Cerebellar cortex (tissue), 1 donor: ENCODE measurements around the gene TIGD1.
"Not testable (repeated sequence)": the region's sequence is repeated elsewhere in the genome, so short reads cannot be mapped to it uniquely, and the experiment has no call there.

Experiments used
- DNase-seq: peaks from one replicate; pipeline ENCODE4 v3.0.0-alpha.2; 2015; ENCODE audit warnings: low spot score

The TIGD1 gene

DNA sequence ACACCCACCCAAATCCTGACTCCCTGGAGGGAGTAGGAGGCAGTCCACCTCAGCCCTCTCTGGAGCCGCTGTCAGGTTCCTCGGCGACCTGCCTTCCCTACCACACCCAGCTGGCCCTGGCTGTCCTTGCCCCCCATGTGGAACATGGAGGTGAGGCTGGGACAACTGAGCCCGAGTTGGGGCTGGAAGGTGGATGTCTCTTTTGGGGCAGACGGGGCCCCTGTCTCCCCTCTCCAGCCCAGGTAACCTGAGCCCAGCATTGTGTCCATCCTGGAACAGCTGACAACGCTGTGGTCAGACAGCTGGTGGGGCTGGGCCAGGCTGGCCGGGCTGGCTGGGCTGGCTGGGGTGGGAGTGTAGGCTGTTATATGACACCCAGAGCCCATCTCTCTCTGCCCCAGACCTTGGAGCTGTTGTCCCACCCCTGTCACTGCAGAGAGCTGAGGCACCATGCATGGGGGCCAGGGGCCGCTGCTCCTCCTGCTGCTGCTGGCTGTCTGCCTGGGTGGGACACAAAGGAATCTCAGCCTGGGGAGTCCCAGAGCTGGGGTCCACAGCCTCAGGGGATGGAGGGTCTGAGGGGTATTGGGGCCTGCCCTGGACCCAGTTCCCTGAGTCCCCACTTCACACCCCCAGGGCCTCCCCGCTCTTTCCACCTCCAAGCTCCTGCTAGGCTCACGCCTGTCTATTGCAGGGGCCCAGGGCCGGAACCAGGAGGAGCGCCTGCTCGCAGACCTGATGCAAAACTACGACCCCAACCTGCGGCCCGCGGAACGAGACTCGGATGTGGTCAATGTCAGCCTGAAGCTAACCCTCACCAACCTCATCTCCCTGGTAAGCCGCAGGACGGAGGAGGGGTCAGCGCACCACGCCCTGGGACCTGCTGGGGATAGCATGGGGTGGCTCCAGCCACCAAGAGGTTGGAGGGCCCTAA, 10.8 kb downstream of the TIGD1 start, which contains the start of gene CHRNG:
Gene CHRNG, plus strand, starts transcription at position 395 of the 934 bp plus-strand sequence. Its CDS starts 56 bp downstream, at position 451.
- DNase-seq, result no peak

DNA sequence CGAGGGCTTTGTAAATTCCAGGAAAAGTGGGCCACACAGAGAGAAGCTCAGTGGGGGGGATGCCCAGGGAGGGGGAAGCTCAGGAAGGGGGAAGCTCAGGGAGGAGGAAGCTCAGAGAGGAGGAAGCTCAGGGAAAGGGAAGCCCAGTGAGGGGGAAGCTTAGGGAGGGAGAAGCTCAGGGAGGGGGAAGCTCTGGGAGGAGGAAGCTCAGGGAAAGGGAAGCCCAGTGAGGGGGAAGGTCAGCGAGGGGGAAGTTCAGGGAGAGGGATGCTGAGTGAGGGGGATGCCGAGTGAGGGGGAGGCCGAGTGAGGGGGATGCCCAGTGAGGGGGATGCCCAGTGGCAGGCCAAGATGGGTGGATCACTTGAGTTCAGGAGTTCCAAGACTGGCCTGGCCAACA, 11.7 kb downstream of the TIGD1 start:
- DNase-seq, result no peak

DNA sequence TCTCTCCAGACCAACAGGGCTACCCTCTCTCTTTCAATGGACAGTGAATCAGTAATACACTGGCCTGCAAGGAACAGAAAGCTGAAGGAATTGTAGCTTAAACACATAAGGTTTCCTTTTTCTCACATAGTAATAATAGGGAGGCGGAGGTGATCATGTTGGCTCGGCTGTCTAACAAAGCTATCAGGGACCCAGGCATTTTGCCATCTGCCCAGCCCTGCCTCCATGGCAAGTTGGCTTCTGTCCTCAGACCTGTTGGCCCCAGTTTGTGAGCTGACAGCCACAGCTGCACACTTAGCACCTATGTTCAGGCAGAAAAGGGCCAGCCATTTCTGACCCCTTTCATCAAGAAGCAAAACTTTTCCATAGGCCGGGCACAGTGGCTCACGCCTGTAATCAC, 12.9 kb downstream of the TIGD1 start:
- DNase-seq, result no peak

DNA sequence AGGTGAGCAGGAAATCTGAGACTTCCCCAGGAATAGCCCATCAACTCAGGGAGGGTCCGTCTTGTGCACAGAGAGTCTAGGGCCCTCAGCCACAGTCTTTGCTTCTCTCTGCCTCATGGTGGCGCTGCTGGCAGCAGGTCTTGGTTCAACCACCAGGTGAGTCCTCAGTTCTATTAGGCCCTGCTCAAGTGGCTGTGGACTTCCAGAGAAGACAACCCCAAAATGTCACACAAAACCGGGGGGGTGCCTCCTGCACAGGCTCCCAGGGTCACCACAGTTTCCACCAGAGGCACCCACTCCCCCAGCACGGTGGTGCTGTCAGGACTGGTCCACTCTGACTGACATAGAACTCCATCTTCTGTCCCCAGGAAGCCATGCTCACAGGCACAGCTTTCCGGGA, 13.3 kb downstream of the TIGD1 start:
- DNase-seq, result peak; percentile 40

DNA sequence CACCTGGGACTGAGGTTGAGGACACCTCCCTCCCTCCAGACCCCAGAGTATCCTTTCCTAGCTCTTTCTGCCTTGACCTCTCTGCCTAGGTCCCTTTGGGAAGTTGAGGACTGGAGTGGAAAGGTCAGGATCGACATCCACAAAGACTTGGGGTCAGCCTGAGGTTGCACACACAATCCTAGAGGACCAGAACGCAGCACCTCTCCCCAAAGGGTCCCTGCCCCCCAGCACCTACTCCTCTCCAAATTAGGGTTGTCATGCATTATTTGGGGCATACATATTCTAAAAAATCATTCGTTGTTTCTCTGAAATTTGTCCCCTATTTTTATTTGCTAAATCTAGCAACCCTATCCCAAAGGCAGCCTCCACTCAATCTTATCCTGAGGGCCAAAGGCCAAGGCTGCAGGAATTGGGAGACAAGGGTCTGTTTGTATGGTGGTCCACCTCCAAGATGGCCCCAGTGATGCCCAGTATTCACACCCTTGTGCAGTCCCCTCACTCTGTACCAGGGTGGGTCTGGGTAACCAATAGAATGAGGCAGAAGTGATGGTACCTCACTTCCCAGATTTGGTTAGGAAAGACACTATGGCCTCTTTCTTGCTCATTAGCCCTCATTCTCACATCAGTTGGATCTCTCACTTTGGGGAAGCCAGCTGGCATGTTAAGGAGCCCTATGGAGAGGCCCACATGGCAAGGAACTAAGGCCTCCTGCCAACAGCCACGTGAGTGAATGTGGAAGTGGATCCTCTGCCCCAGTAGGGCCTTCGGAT, 14.4 kb downstream of the TIGD1 start:
- DNase-seq, result no peak

DNA sequence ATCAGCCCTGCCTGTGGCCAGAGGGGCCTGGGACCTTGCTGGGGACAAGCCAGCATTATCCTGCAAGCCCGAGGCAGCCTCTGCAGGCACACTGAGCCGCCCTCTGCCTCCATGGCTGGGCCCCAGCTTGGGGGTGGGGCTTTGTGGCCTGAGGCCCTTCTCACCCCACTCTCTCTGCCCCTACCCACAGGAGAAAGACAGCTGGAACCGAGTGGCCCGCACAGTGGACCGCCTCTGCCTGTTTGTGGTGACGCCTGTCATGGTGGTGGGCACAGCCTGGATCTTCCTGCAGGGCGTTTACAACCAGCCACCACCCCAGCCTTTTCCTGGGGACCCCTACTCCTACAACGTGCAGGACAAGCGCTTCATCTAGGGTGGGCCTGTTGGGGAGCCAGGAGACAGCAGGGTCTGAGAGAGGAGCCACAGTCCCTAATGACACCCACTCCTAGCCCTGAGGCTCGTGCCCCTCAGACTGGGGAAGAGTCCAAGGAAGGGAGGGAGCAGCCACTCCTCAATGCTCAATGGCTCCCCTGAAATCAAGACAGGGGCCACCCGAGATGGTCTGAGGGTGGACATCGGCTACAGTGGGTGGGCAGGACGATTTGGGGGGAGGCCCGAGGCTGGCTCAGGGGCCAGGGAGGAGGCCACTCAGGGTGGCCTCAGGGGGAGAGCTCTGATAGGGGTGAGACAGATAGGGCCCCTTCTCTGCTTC, 15.3 kb downstream of the TIGD1 start:
- DNase-seq, result no peak

DNA sequence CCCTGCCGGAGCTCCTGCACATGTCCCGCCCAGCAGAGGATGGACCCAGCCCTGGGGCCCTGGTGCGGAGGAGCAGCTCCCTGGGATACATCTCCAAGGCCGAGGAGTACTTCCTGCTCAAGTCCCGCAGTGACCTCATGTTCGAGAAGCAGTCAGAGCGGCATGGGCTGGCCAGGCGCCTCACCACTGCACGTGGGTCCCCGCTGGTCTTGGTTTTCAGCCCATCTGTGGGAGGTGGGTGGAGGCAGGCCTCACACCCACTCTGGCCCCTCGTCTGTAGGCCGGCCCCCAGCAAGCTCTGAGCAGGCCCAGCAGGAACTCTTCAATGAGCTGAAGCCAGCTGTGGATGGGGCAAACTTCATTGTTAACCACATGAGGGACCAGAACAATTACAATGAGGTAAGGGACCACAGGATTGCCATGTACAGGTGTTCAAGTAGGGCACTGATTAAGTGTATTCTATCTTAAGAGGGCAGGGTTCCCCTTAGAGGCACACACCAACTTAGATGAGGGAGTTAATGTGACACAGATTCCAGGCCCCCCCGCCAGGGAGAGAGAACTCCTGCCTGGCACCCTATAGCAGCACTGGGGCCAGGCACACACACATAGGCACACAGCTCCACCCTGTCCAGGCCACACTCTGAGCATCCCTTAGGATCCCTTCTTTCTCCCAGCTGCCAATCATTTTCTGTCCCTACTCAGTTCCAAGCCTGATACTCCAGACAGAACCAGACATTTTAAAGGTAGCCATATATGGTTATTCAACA, 16.2 kb downstream of the TIGD1 start:
- no peak for DNase-seq

DNA sequence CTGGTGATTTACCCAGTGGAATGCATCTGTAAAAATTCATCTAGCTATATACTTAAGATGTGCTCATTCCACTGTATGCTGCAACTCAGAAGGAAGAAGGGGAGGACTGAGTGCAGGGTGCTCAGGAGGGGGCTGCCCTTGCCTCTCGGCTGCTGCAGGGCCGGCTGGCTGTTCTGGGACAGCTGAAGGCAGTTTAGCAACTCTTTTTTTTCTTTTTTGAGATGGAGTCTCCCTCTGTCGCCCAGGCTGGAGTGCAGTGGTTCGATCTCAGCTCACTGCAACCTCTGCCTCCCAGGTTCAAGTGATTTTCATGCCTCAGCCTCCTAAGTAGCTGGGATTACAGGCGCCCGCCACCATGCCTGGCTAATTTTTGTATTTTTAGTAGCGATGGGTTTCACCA, 17.5 kb downstream of the TIGD1 start:
- DNase-seq, result not testable (repeated sequence)

DNA sequence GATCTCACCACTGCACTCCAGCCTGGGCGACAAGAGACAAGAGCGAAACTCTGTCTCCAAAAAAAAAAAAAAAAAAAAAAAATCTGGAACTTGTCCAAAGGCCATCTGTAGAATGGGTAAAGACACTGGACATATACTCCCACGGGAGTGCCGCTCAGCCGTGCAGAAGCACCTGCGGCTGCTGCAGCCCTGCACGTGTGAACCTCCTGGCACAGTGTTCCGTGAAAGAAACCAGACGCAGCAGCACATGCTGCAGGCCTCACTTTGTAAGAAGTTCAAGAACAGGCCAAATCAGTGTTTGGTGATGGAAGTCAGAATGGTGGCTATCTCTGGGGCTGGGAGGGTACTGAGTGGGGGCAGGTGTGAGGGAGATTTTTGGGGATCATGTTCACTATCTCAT, 17.9 kb downstream of the TIGD1 start:
- DNase-seq, result no peak

DNA sequence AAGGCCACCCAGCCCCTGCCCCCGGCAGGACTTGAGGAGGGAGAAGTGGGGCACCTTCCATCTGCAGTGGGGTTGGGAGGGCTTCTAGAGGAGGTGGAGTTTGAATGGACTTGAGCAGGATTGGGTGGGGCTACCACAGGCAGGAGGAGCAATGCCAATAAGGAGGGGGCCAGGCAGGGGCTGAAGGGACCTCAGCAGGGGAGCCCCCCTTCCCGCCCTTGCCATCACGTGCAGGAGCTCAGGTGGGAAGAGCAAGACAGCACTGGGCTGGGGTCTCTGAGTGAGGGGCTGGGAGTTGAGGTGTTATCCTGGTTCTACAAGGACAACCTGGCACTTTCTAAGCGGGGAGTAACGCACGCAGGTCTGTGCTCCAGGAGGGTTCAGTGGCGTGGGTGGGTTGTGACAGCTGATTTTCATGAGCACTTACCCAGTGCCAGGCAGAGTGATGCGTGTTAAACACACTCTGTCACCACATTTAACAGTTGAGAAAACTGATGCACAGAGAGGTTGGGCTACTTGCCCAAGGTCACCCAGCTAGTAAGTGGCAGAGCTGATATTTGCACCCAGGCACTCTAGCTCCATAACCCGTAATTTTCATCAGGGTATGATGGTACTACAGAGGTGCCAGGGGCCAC, 19.6 kb downstream of the TIGD1 start:
- DNase-seq, result no peak

DNA sequence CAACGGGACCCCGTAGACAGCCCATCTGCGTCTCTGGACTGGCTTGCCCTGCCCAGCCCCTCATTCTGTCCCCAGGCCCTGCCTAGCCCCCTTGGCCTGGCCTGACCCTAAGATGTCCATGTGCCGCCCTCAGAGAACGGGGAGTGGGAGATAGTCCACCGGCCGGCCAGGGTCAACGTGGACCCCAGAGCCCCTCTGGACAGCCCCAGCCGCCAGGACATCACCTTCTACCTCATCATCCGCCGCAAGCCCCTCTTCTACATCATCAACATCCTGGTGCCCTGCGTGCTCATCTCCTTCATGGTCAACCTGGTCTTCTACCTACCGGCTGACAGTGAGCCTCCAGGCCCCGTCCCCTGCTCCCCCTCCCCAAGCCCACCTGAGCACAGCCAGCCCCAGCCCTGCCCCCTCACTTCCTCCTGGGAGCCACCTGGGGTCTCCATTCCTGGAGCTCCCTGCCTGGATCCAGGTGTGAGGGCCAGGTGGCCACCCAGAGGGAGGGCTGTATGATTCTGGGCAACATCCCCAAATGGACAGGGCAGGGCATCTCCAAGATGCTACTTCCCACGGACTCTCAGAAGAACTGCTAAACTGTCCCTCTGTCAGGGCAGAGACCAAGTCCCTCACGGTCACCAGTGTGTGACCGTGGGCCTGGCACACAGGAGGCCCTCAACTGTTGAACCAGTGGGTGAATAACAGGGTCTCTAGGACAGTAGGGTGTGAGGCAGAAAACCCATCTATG, 20.4 kb downstream of the TIGD1 start:
- DNase-seq, result no peak

DNA sequence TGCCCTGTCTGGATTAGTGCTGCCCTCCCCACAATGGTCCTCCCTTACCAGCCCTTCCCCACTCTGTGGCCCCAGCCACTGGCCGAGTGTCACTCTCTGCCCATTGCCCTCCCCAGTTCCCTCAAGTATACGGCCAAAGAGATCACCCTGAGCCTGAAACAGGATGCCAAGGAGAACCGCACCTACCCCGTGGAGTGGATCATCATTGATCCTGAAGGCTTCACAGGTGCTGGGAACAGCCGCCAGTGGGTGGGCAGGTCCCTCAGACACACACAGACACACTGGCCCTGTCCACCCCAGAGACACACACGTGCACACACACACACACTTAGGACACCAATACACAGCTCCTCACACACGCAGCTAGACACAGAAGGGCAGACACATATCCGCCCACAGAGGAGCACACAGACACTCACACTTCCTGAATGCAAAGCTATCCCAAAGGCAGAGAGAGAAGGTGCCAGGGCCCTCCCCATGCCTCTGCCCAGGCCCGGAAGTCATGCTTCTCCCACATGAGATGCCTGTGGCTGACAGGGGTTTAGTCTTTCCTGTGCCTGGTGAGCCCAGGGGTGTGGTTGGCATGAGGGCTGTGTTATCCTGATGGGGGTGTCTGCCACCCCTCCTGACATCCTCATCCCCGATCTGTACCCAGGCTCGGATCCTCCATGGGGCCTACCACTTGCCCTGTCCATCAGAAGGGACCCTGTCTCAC, 21.5 kb downstream of the TIGD1 start:
- DNase-seq, result no peak

DNA sequence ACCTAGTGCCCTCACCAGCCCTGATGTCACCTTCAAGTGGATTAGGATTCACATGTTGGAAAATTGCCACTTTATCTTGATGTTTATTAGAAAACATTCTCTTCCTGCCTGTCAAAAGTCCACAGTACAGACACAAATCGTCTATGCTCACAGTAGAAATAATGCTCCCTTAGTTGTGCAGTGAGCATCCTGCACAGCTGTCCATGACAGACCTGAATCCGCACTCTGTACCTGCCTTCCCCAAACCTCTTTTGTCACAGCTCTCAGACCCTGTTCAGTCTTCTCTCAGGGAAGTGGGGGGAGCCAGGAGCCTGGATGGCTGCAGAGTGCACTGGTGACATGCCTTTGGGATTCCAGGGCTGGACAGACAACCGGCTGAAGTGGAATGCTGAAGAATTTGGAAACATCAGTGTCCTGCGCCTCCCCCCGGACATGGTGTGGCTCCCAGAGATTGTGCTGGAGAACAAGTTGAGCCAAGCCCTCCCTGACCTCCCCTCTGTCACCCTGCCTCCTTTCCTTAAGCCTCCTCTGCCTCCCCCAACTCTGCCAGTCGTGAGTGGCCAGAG, 22.4 kb downstream of the TIGD1 start:
- no peak for DNase-seq

DNA sequence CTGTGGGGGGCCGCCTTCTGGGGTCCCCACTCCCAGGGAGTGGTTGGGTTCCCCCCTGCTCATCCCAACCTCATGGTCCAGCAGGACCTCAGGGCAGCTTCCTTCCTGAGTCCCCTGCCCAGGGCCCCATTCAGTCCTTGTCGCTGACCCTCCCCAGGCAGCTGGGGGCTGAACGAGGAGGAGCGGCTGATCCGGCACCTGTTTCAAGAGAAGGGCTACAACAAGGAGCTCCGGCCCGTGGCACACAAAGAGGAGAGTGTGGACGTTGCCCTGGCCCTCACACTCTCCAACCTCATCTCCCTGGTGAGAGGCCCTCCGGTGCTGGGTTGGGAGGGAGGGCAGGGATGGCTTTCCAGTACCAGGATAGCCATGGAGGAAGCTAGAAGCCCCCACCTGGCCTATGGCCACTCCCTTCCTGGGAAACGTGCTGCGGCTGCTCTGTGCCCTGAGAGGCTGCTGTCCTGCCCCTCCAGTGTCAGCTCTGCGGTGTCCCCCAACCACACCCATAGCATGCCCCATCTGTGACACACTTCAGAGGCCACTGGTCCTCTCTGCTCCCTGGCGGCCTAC, 23.9 kb downstream of the TIGD1 start:
- DNase-seq, result no peak

DNA sequence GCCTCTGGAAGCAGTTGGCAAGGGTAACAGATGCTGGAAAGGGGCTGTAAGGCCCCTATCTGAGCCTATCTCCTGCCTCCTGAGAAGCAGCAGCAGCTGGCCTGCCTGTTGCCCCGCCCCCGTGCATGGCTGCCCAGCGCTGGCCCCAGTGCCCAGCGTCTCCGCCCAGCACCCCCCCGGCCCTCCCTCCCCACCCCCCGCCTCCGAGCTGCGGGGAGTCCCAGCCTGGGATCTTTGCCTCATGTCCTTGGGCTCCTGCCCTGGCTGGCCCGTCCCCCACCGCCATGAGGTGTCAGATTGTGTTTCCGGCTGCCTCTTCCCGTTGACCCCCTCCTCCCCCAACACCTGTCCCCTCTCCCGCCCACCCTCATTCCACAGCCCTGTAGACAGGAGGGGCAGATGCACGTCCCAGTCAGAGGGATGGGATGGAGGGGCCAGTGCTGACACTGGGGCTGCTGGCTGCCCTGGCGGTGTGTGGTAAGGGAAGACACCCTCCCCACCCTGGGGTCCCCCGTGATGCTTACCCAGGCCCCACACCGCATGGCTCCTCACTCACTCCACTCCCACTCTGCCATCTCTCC, 24.5 kb downstream of the TIGD1 start, which contains the start of gene CHRND:
Gene CHRND, plus strand, starts transcription at position 370 of the 581 bp plus-strand sequence. Its CDS starts 56 bp downstream, at position 426.
- DNase-seq, result no peak

DNA sequence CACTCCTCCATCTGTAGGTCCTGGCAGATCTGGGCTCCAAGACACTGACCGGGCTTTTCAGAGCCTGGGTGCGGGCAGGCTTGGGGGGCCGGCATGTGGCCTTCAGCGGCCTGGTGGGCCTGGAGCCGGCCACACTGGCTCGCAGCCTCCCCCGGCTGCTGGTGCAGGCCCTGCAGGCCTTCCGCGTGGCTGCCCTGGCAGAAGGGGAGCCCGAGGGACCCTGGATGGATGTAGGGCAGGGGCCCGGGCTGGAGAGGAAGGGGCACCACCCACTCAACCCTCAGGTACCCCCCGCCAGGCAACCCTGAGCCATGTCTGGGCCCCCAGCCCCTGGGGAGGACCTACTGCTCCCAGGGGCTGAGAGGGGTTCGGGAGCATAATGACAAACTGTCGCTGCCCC, 25.2 kb downstream of the TIGD1 start:
- no peak for DNase-seq

DNA sequence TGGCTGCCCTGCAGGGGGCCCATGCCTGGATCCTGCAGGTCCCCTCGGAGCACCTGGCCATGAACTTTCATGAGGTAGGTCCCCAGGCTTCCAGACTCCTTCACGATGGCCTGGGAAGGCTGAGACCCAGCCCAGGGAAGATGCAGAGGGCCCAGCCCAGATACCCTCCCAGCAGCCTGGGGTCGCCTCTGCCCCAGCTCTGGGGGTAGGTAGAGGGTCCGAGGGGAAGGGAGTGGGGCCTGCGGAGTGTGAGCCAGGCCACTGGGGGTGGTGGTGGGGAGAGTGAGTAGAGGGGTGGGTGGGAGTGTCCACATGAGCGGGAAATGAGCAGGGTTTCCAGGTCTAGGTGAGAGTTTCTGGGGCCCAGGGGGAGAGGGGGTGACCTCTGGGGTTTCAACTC, 25.6 kb downstream of the TIGD1 start:
- DNase-seq, result no peak
